ENCODE data around the gene TXNDC2.

- TF ChIP-seq, protein P1, sequence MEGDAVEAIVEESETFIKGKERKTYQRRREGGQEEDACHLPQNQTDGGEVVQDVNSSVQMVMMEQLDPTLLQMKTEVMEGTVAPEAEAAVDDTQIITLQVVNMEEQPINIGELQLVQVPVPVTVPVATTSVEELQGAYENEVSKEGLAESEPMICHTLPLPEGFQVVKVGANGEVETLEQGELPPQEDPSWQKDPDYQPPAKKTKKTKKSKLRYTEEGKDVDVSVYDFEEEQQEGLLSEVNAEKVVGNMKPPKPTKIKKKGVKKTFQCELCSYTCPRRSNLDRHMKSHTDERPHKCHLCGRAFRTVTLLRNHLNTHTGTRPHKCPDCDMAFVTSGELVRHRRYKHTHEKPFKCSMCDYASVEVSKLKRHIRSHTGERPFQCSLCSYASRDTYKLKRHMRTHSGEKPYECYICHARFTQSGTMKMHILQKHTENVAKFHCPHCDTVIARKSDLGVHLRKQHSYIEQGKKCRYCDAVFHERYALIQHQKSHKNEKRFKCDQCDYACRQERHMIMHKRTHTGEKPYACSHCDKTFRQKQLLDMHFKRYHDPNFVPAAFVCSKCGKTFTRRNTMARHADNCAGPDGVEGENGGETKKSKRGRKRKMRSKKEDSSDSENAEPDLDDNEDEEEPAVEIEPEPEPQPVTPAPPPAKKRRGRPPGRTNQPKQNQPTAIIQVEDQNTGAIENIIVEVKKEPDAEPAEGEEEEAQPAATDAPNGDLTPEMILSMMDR (IDR thresholded peaks at IDR 0.05): no peak
- no peak for TF ChIP-seq POLR2AphosphoS5 (IDR thresholded peaks at IDR 0.05)
- TF ChIP-seq POLR2A (IDR thresholded peaks at IDR 0.05): no peak
- TF ChIP-seq EP300 (IDR thresholded peaks at IDR 0.05; ENCODE audit: low read depth): no peak
These were observed 4.4 kb downstream of the TXNDC2 start for GRCh38 chr18:9890196-9890595.
